Retina (tissue), 1 donor: ENCODE data around the gene CDK14.
A peak's percentile ranks its signal among the peaks of the same experiment; 100 is the strongest.

Experiments
- DNase-seq: peaks from one replicate; pipeline ENCODE4 v3.0.0-alpha.2; 2016

CDK14 gene

GRCh38 chr7:91069146-91069545 lies 473.0 kb downstream of the CDK14 start:
- DNase-seq: no peak

GRCh38 chr7:91079487-91079886 lies 483.4 kb downstream of the CDK14 start:
- no peak for DNase-seq

- no peak for DNase-seq
Observed at GRCh38 chr7:91080351-91080750, 484.2 kb downstream of the CDK14 start.

GRCh38 chr7:91082038-91082437 lies 485.9 kb downstream of the CDK14 start:
- DNase-seq: no peak

- no peak for DNase-seq
Observed at GRCh38 chr7:91082852-91083495, 486.9 kb downstream of the CDK14 start.

GRCh38 chr7:91083855-91084644 lies 487.9 kb downstream of the CDK14 start:
- DNase-seq: no peak

GRCh38 chr7:91085175-91085574 lies 489.1 kb downstream of the CDK14 start:
- no peak for DNase-seq

- no peak for DNase-seq
Observed at GRCh38 chr7:91086200-91086599, 490.1 kb downstream of the CDK14 start.

- DNase-seq: no peak
Observed at GRCh38 chr7:91088156-91088555, 492.0 kb downstream of the CDK14 start.

- DNase-seq: no peak
Observed at GRCh38 chr7:91088691-91089090, 492.6 kb downstream of the CDK14 start.

- DNase-seq: peak; percentile 68
Observed at GRCh38 chr7:91089382-91089963, 493.4 kb downstream of the CDK14 start.

GRCh38 chr7:91090684-91091083 lies 494.6 kb downstream of the CDK14 start:
- DNase-seq: no peak

- DNase-seq: no peak
Observed at GRCh38 chr7:91091631-91092030, 495.5 kb downstream of the CDK14 start.

- no peak for DNase-seq
Observed at GRCh38 chr7:91093181-91093580, 497.1 kb downstream of the CDK14 start.

GRCh38 chr7:91098566-91098965 lies 502.4 kb downstream of the CDK14 start:
- no peak for DNase-seq

- no peak for DNase-seq
Observed at GRCh38 chr7:91103363-91103762, 507.2 kb downstream of the CDK14 start.

GRCh38 chr7:91107460-91107859 lies 511.3 kb downstream of the CDK14 start:
- DNase-seq: no peak

- no peak for DNase-seq
Observed at GRCh38 chr7:91109200-91109599, 513.1 kb downstream of the CDK14 start.

- no peak for DNase-seq
Observed at GRCh38 chr7:91112902-91113341, 516.8 kb downstream of the CDK14 start.

- DNase-seq: no peak
Observed at GRCh38 chr7:91114232-91114631, 518.1 kb downstream of the CDK14 start.

- DNase-seq: peak; percentile 91
Observed at GRCh38 chr7:91126762-91127161, 530.6 kb downstream of the CDK14 start.

GRCh38 chr7:91127325-91127724 lies 531.2 kb downstream of the CDK14 start:
- DNase-seq: no peak

GRCh38 chr7:91127959-91128358 lies 531.8 kb downstream of the CDK14 start:
- no peak for DNase-seq
